ENCODE results near the gene PVR.
"Not testable (repeated sequence)": the region's sequence is repeated elsewhere in the genome, so short reads cannot be mapped to it uniquely, and the experiment has no call there.

Gene PVR, protein sequence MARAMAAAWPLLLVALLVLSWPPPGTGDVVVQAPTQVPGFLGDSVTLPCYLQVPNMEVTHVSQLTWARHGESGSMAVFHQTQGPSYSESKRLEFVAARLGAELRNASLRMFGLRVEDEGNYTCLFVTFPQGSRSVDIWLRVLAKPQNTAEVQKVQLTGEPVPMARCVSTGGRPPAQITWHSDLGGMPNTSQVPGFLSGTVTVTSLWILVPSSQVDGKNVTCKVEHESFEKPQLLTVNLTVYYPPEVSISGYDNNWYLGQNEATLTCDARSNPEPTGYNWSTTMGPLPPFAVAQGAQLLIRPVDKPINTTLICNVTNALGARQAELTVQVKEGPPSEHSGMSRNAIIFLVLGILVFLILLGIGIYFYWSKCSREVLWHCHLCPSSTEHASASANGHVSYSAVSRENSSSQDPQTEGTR

DNA sequence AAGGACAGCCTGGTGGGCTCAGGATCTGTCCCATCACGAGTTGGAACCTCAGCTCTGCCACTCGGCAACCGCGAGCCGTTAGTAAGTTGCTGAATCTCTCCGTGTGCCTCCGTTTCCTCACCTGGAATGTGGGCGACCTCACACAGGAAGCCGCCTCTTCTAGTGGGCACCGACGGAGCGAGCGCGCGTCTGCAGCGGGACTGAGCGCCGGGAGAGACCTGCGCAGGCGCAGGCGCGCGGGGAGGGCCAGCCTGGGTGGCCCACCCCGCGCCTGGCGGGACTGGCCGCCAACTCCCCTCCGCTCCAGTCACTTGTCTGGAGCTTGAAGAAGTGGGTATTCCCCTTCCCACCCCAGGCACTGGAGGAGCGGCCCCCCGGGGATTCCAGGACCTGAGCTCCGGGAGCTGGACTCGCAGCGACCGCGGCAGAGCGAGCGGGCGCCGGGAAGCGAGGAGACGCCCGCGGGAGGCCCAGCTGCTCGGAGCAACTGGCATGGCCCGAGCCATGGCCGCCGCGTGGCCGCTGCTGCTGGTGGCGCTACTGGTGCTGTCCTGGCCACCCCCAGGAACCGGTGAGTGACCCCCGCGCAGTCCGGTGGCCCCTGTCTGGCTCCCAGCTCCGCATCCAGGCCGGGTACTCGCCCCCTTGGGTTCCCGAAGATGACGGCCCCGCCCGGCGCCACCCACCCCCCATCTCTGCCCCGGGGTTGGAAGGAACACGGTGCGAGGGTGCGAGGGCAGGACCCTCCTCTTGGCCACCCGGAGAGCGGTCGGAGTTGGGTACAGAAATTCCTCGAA lies at the start of gene PVR:
TSS of gene PVR (plus strand) at position 306 of the 797 bp plus-strand sequence. CDS start at position 493, 187 bp downstream.
- no peak for DNase-seq

- no peak for DNase-seq
Observed at GRCh38 chr19:44596428-44597130, 47.1 kb upstream of the PVR start.

DNA sequence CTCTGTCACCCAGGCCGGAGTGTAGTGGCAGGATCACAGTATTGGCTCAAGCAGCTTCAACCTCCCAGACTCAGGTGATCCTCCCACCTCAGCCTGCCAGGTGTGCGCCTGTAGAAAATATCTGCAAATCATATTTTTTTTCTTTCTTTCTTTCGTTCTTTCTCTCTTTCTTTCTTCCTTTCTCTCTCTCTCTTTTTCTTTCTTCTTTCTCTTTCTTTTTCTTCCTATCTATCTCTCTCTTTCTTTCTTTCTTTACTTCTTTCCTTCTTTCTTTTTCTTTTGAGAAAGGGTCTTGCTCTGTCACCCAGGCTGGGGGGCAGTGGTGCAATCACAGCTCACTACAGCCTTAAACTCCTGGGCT lies 46.6 kb upstream of the PVR start:
- DNase-seq = no peak

DNA sequence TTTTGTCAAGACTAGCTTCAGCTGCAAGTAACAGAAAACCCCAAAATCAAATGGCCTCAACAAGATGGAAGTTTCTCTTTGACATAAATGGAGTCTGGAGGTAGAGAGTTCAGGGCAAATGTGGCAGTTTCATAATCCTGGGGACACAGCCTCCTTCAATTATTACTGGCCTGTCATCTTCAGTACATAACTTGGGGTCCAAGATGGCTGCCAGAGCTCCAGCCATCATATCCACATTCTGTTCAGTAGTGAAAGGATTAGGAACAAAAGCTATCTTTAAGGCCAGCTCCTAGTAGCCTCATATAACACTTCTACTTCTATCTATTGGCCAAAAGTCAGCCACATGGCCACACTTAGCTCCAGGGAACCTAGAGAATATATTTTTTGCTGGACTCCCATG lies 45.4 kb upstream of the PVR start:
- DNase-seq = no peak

GRCh38 chr19:44598880-44599279 lies 44.8 kb upstream of the PVR start:
- no peak for DNase-seq

DNA sequence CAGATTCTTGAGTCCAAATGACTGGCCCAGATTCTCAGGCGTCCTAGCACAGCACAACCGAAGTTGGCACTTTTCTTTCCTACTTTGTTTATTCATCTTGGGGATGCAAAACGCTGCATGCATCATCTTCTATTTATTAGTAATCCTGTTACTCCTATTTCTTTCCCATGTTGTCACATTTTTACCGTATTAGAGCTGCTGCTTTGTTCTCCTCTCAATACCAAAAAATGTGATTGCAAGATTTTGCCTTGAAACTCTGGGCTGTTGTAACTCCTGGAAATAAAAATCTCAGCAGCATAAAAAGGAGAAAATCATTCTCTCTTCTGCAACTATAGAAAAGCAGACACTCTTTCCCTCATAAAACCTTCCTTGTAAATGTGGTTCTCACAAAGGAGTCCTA lies 43.2 kb upstream of the PVR start:
- no peak for DNase-seq

DNA sequence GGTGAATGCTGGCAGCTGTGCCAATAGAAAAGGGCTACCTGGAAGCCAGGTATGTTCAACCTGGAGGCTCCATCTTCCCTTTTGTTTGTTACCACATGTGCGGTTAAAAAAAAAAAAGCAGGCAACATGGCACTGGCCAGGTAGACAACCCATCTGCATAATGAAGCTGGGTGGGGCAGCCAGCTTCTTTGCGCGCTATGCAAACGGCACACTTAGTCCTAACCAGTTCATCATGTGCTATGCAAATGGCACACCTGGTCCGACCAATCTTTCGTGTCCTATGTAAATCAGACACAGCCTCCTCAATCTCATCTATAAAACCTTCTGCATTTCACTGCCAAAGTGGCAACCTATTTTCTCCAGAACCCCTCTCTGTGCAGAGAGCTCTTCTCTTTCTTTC lies 41.6 kb upstream of the PVR start:
- no peak for DNase-seq

DNA sequence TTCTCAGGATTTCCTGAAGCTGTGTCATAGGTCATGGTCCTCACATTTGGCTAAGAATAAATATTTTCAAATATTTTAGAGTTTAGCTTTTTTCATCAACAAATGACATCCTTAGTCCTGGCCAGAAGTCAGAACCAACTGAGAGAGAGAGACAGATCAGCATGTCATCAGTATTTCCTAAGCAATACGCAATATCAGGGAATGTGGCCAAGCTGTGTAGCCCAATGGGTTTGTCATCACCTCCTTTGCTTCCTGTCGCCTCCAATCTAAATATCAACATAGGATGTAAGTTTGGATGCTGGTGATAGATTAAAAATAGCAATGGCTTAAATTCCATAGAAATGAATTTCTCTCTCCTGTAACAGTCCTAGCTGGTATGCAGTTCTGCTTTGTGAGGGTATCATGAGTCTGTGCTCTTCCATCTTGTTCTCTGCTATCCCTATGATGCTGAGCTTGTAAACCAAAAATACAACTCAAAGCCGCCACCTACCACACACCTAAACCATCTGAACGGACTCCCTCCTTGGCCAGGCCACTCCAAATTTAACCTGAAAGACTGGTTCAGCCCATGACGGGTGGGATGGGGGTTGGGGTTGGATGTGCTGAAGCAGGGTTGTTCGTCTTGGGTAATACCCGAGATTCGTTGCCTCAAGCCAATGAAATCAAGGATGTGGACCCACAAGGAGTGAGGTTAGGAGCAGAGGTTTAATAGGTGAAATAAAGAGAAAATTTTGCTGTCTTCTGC lies 40.3 kb upstream of the PVR start:
- DNase-seq = no peak

GRCh38 chr19:44604241-44604640 lies 39.5 kb upstream of the PVR start:
- DNase-seq = no peak

DNA sequence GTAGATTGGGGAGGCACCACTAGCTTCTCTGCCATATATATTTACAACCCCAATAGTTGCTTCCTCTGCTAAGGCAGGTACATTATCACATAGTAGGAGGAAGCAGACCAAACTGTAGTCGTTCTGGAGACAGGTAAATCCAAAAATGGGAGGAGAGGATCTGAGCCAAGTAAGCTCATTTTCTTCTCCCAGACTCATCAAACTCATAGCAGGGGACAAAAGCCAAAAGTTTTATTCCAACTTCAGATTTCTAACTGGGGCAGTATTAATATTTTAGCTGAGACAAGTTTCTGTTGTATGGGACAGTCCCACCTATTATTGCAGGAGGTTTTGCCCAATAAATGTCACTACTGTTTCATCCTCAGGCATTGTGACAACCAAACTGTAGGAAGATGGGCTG lies 38.2 kb upstream of the PVR start:
- no peak for DNase-seq

GRCh38 chr19:44607049-44607448 lies 36.7 kb upstream of the PVR start:
- DNase-seq = no peak

GRCh38 chr19:44607917-44608316 lies 35.8 kb upstream of the PVR start:
- no peak for DNase-seq

- no peak for DNase-seq
Observed at GRCh38 chr19:44608391-44608821, 35.3 kb upstream of the PVR start.

DNA sequence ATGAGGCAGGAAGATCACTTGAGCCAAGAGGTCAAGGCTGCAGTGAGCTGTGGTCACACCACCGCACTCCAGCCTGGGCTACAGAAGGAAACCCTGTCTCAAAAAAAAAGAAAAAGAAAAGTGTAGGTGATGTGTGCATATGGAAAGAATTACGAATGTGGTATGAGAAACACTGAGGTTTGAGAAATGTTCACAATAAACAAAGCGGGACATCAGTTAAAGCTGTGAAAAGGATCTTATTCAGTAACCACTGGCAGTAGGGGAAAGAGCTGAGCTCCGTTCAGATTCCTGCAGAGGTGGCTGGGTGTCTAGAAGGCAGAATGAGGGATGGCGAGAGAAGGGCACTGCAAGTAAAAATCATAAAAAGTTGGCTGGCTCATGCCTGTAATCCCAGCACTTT lies 34.5 kb upstream of the PVR start:
- DNase-seq = no peak

DNA sequence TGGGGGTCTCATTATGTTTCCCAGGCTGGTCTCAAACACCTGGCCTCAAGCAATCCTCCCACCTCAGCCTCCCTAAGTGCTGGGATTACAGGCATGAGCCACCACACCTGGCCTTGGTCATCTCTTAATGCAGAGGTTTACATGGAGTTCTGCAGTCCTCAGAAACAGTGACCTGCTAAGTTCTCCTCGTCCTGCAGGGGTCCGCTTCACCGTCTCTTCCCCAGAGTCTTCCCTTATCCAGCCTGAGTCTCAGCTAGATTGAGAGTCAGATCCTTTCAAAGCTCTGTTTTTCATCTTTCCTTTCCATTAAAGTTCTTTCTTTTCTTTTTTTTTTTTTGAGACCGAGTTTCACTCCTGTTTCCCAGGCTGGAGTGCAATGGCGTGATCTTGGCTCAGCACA lies 33.2 kb upstream of the PVR start:
- DNase-seq = not testable (repeated sequence)

GRCh38 chr19:44611812-44612295 lies 31.9 kb upstream of the PVR start:
- no peak for DNase-seq

GRCh38 chr19:44613295-44614178 lies 30.2 kb upstream of the PVR start, which contains the start of gene IGSF23:
IGSF23 (plus strand) TSS chr19:44613563; CDS start chr19:44613646, 83 bp downstream.
- DNase-seq = no peak

GRCh38 chr19:44614313-44614712 lies 29.4 kb upstream of the PVR start:
- DNase-seq = no peak

DNA sequence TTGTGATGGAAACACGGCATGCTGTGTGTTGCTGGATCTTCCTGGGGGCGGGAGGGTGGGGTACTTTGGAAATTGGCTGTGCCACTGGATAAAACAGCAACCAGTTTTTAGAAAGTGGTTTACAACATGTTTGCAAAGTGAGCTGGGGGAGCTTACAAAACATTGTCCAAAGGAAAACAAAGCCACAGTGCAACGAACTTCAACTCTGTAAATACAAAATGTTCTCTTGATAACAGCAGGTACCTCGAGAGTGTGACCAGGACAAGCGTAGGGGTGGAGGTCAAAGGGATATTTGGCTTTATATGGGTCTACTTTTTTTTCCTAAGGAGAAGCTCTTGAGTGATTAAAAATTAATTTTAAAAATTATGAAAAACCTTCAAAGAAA lies 27.9 kb upstream of the PVR start:
- DNase-seq = no peak

DNA sequence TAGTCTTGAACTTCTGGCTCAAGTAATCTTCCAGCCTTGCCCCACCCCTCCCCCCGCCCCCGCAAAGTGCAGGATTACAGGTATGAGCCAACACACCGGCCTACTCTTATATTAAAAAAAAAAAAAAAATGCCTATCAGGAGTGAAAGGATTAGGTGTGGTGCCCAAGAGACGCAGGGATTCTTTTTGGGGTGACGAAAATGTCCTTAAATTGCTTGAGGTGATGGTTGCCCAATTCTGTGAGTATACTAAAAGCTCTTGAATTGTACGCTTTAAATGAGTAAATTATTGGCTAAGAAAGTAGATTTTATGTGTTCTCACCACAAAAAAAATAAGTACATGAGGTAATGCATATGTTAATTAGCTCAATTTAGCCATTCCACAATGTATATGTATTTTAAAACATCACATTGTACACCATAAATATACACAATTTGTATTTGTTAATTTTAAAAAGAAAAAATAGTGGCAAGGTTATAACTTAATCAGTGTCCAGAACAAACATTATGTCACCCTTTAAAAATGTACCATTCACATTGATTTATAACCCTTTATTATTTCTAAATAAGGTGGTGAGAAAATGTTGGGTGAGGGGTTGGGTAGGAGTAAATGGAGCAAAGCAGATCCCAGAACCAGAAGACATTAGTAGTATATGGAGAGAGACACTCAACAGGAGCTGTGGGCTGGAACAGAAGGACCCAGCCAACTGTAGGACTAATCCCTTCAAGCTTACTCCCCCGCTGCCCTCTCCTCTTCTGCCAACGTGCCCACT lies 26.4 kb upstream of the PVR start:
- DNase-seq = no peak

Data from NCI-H1436 treated with DMSO at 0.1 percent for 48 hours (cell line).